H1 (cell line): ENCODE data around the gene RBMS2. TPM values are rescaled to one million over a fixed set of nuclear protein-coding genes. Genes with fewer than 3 reads are reported as not detected.

Experiments
- CTCF ChIA-PET: fragments of 300-600 bp; sonication (Branson Sonifier 250); formaldehyde crosslinking; loops from one replicate; lab custom pipeline; 2021; ENCODE audit not compliant: partially characterized antibody; lab: Charles Lee
- POLR2A ChIA-PET: fragments of 300-600 bp; sonication (Branson Sonifier 250); formaldehyde crosslinking; loops from one replicate; lab custom pipeline; 2021; ENCODE audit warnings: inconsistent platforms; ENCODE audit not compliant: partially characterized antibody; lab: Charles Lee
- DNase-seq, 2 experiments: peaks; one replicate each; pipeline versions ENCODE4 v3.0.0 to v3.0.0-alpha.2; 2010 to 2022; ENCODE audit warnings: low spot score in 2 of 2, low read depth in 1 of 2, mixed read lengths in 1 of 2
- FAIRE-seq: peaks from 2 replicates; lab custom pipeline; 2011; peaks lifted over from hg19 to GRCh38; lab: Jason Lieb, UNC
- H2AFZ ChIP-seq: 2 replicates; pipeline ENCODE4 v1.8.1; 2012; ENCODE audit warnings: low read length, inconsistent platforms
- H2AK5ac ChIP-seq: 2 replicates; pipeline ENCODE4 v1.6.1; 2013; ENCODE audit warnings: low read depth, low read length
- H2BK120ac ChIP-seq: replicated peaks from 2 replicates; pipeline ENCODE3; 2013; ENCODE audit warnings: low read depth, low read length, inconsistent platforms
- H2BK12ac ChIP-seq: 2 replicates; pipeline ENCODE4 v1.6.1; 2013; ENCODE audit warnings: low read depth, low read length
- H2BK15ac ChIP-seq: 2 replicates; pipeline ENCODE4 v1.6.1; 2013; ENCODE audit warnings: low read length
- H2BK20ac ChIP-seq: 2 replicates; pipeline ENCODE4 v1.6.1; 2013; ENCODE audit warnings: low read length
- H2BK5ac ChIP-seq: 2 replicates; pipeline ENCODE4 v1.6.1; 2013; ENCODE audit warnings: low read depth, low read length
- H3K14ac ChIP-seq: 2 replicates; pipeline ENCODE4 v1.6.1; 2013; ENCODE audit warnings: inconsistent platforms; ENCODE audit not compliant: insufficient read length
- H3K18ac ChIP-seq: 2 replicates; pipeline ENCODE4 v1.6.1; 2013; ENCODE audit warnings: low read length; ENCODE audit errors: extremely low read depth
- H3K23ac ChIP-seq: 2 replicates; pipeline ENCODE4 v1.6.1; 2013; ENCODE audit warnings: inconsistent platforms; ENCODE audit not compliant: insufficient read length
- H3K23me2 ChIP-seq: 2 replicates; pipeline ENCODE4 v1.6.1; 2013; ENCODE audit warnings: low read depth, low read length
- H3K27ac ChIP-seq: 2 replicates; pipeline ENCODE4 v1.6.1; 2011; ENCODE audit warnings: low read depth, low read length, inconsistent platforms
- H3K27me3 ChIP-seq, 4 experiments: replicated peaks in 1 of 4; 1 replicate in 1 of 4; 2 replicates in 3 of 4; pipeline versions ENCODE4 v1.6.1 to v1.8.1; 2011 to 2013; ENCODE audit warnings: low read length in 3 of 4, mild to moderate bottlenecking in 3 of 4, inconsistent platforms in 2 of 4, mixed read lengths in 2 of 4, moderate library complexity in 1 of 4; ENCODE audit not compliant: control insufficient read depth in 3 of 4, insufficient read depth in 3 of 4; ENCODE audit errors: extremely low read depth in 1 of 4
- H3K36me3 ChIP-seq, 4 experiments: 2 replicates each; pipeline versions ENCODE4 v1.6.1 to v1.8.1; 2011 to 2013; ENCODE audit warnings: mild to moderate bottlenecking in 4 of 4, low read length in 3 of 4, moderate library complexity in 2 of 4, control low read depth in 1 of 4, inconsistent platforms in 1 of 4; ENCODE audit not compliant: insufficient read depth in 4 of 4, control insufficient read depth in 2 of 4
- H3K4ac ChIP-seq: replicated peaks from 2 replicates; pipeline ENCODE3; 2013; ENCODE audit warnings: low read length, low read depth, mixed read lengths, inconsistent platforms; ENCODE audit not compliant: insufficient read length
- H3K4me1 ChIP-seq, 4 experiments: replicated peaks in 1 of 4; 1 replicate in 1 of 4; 2 replicates in 3 of 4; pipeline versions ENCODE4 v1.6.1 to v1.8.1; 2011 to 2013; ENCODE audit warnings: low read length in 3 of 4, inconsistent platforms in 2 of 4, mixed read lengths in 1 of 4; ENCODE audit not compliant: insufficient read depth in 4 of 4, control insufficient read depth in 3 of 4
- H3K4me2 ChIP-seq, 2 experiments: 2 replicates each; pipeline versions ENCODE4 v1.6.1 to v1.8.1; 2011 to 2013; ENCODE audit warnings: low read depth in 2 of 2, low read length in 2 of 2, control low read depth in 1 of 2, inconsistent platforms in 1 of 2, mild to moderate bottlenecking in 1 of 2; ENCODE audit not compliant: insufficient read depth in 1 of 2
- H3K4me3 ChIP-seq, 4 experiments: fragments of 200-600, 300-600 bp in 1 of 4; sonication (generic), shearing (Covaris generic), sonication (Bioruptor Twin) in 1 of 4; 2 replicates each; pipeline versions ENCODE4 v1.5.1 to v1.8.1; 2011 to 2016; ENCODE audit warnings: low read length in 4 of 4, low read depth in 3 of 4, control low read depth in 2 of 4, inconsistent platforms in 2 of 4, mild to moderate bottlenecking in 2 of 4, mixed read lengths in 1 of 4, moderate library complexity in 1 of 4; ENCODE audit not compliant: insufficient read depth in 2 of 4; ENCODE audit errors: extremely low read depth in 1 of 4
- H3K56ac ChIP-seq: replicated peaks from 2 replicates; pipeline ENCODE3; 2013; ENCODE audit warnings: low read depth, mild to moderate bottlenecking, mixed read lengths, low read length, inconsistent platforms; ENCODE audit not compliant: insufficient read length
- H3K79me1 ChIP-seq: 2 replicates; pipeline ENCODE4 v1.6.1; 2013; ENCODE audit warnings: low read depth, low read length, control low read depth
- H3K79me2 ChIP-seq, 2 experiments: 2 replicates each; pipeline versions ENCODE4 v1.6.1 to v1.8.1; 2012 to 2013; ENCODE audit warnings: low read length in 2 of 2, mild to moderate bottlenecking in 2 of 2, inconsistent platforms in 1 of 2; ENCODE audit not compliant: insufficient read depth in 2 of 2, control insufficient read depth in 1 of 2
- H3K9ac ChIP-seq, 4 experiments: replicated peaks in 1 of 4; 1 replicate in 1 of 4; 2 replicates in 3 of 4; pipeline versions ENCODE4 v1.6.1 to v1.8.1; 2011 to 2013; ENCODE audit warnings: low read depth in 3 of 4, low read length in 3 of 4, control low read depth in 2 of 4, mild to moderate bottlenecking in 2 of 4, moderate library complexity in 2 of 4, inconsistent platforms in 1 of 4; ENCODE audit errors: extremely low read depth in 1 of 4
- H3K9me3 ChIP-seq, 2 experiments: 2 replicates each; pipeline versions ENCODE4 v1.6.1 to v1.8.1; 2012 to 2013; ENCODE audit warnings: mild to moderate bottlenecking in 2 of 2, moderate library complexity in 2 of 2, control low read depth in 1 of 2, inconsistent platforms in 1 of 2, low read depth in 1 of 2, low read length in 1 of 2, mixed read lengths in 1 of 2; ENCODE audit not compliant: insufficient read depth in 2 of 2
- H4K20me1 ChIP-seq, 2 experiments: replicated peaks in 1 of 2; 2 replicates each; pipeline versions ENCODE3 to v1.8.1; 2011 to 2013; ENCODE audit warnings: inconsistent platforms in 2 of 2, low read length in 2 of 2, mild to moderate bottlenecking in 1 of 2; ENCODE audit not compliant: insufficient read depth in 2 of 2, control insufficient read depth in 1 of 2
- H4K5ac ChIP-seq: 2 replicates; pipeline ENCODE4 v1.6.1; 2013; ENCODE audit warnings: low read length, low read depth, mixed read lengths, inconsistent platforms; ENCODE audit not compliant: insufficient read length
- H4K8ac ChIP-seq: 2 replicates; pipeline ENCODE4 v1.8.0; 2013; ENCODE audit warnings: mild to moderate bottlenecking, moderate library complexity, low read length, inconsistent platforms; ENCODE audit not compliant: insufficient read depth; ENCODE audit errors: extremely low read depth
- H4K91ac ChIP-seq: replicated peaks from 2 replicates; pipeline ENCODE3; 2013; ENCODE audit warnings: low read length, mixed read lengths, inconsistent platforms; ENCODE audit not compliant: insufficient read length
- CEBPB ChIP-seq: IDR thresholded peaks from 2 replicates; pipeline ENCODE4 v1.6.1; 2012; ENCODE audit warnings: low read depth, low read length
- CTCF ChIP-seq, 3 experiments: IDR thresholded peaks; 1 replicate in 2 of 3; 2 replicates in 1 of 3; pipeline versions ENCODE4 v1.5.1 to v1.6.1; 2011; ENCODE audit warnings: low read length in 3 of 3, mild to moderate bottlenecking in 3 of 3, inconsistent platforms in 2 of 3, low read depth in 1 of 3, moderate library complexity in 1 of 3; ENCODE audit not compliant: insufficient read depth in 1 of 3; ENCODE audit errors: control extremely low read depth in 1 of 3
- JUND ChIP-seq: IDR thresholded peaks from 2 replicates; pipeline ENCODE4 v1.6.1; 2011; ENCODE audit warnings: mild to moderate bottlenecking, improper control_type of control experiment, low read length
- NRF1 ChIP-seq: IDR thresholded peaks from 2 replicates; pipeline ENCODE4 v1.6.1; 2011; ENCODE audit warnings: mild to moderate bottlenecking, low read depth, low read length, improper control_type of control experiment
- SIN3A ChIP-seq, 2 experiments: IDR thresholded peaks in 1 of 2; conservative IDR thresholded peaks in 1 of 2; 2 replicates each; pipeline ENCODE4 v1.6.1; 2011 to 2012; ENCODE audit warnings: low read length in 2 of 2, improper control_type of control experiment in 1 of 2, low read depth in 1 of 2, mild to moderate bottlenecking in 1 of 2
- SP2 ChIP-seq: IDR thresholded peaks from 2 replicates; pipeline ENCODE4 v1.6.1; 2012; ENCODE audit warnings: mild to moderate bottlenecking, low read length, inconsistent platforms
- SP4 ChIP-seq: IDR thresholded peaks from 2 replicates; pipeline ENCODE4 v1.6.1; 2012; ENCODE audit warnings: low read length, inconsistent platforms
- USF2 ChIP-seq: IDR thresholded peaks from 2 replicates; pipeline ENCODE4 v1.6.1; 2011; ENCODE audit warnings: low read length, improper control_type of control experiment
- ZNF274 ChIP-seq: IDR thresholded peaks from 2 replicates; pipeline ENCODE4 v1.7.0; 2012; ENCODE audit warnings: low read length, borderline replicate concordance; ENCODE audit errors: extremely low read depth
- WGBS, 2 experiments: shearing (Covaris generic) in 1 of 2; methylation state at CpG; one replicate each; pipeline versions ENCODE4 v1.1.6 to v1.1.7; 2013 to 2015; ENCODE audit warnings: low lambda C conversion rate in 2 of 2, mixed read lengths in 2 of 2, inconsistent platforms in 1 of 2, low coverage in 1 of 2, missing lambda C conversion rate in 1 of 2; ENCODE audit not compliant: insufficient replicate concordance in 2 of 2, insufficient coverage in 1 of 2, insufficient read length in 1 of 2; ENCODE audit errors: extremely low coverage in 1 of 2, missing lambda C conversion rate in 1 of 2; 5-methylcytosine and 5-hydroxymethylcytosine counted together
- polyA plus RNA-seq, 7 experiments: library from polyadenylated mRNA; depleted of rRNA in 3 of 7; stranded (reverse) in 5 of 7; unstranded in 2 of 7; fragments of >200 nt in 5 of 7; fragments of 200-250 nt in 2 of 7; gene quantifications; 1 replicate in 5 of 7; 2 replicates in 1 of 7; 4 replicates in 1 of 7; pipeline versions ENCODE4 v1.2.1 to v1.2.3, GENCODE V29; 2011 to 2013; ENCODE audit warnings: missing spikeins in 2 of 7, mixed read lengths in 2 of 7
- total RNA-seq: library from RNA; stranded (reverse); fragmentation: NEBNext Ultra II Directional; extraction: Animal tissue kit (Norgen Biotek cat#: 25700); gene quantifications from 2 replicates; pipeline ENCODE4 v1.2.1, GENCODE V29; 2021

Gene RBMS2
- total and polyA plus RNA-seq, 2 of the 8 experiments (the other 6 are each of a cell fraction or from before 2014, with no cell fraction given): 9.6 to 31.3 TPM

GRCh38 chr12:56574210-56574609 lies 52.6 kb downstream of the RBMS2 start:
- Histone ChIP-seq H3K36me3 (peaks cover 0 to 2% (median 0%) of the 10 kb centered on the region in 4 experiments; a peak in 1 of 8 replicates), H4K5ac (no peak overlapping the region), H4K8ac (no peak overlapping the region), H2AFZ (no peak overlapping the region), H3K4me1 (no peaks in the 10 kb centered on the region), H3K14ac (no peak overlapping the region), H3K79me1 (no peaks in the 10 kb centered on the region), H3K4me2 (no peak overlapping the region), H3K27ac (no peak overlapping the region), H3K79me2 (no peaks in the 10 kb centered on the region), H3K56ac (no peak overlapping the region), H4K20me1 (no peaks in the 10 kb centered on the region), H2BK20ac (no peak overlapping the region), H2BK5ac (no peak overlapping the region), H2BK12ac (no peak overlapping the region), H3K27me3 (no peaks in the 10 kb centered on the region), H3K9me3 (no peaks in the 10 kb centered on the region), H3K4me3 (no peak overlapping the region), H2AK5ac (no peak overlapping the region), H3K9ac (no peak overlapping the region), H3K23me2 (no peaks in the 10 kb centered on the region), H3K23ac (no peak overlapping the region), H2BK120ac (no peak overlapping the region), H2BK15ac (no peak overlapping the region), H3K18ac (no peak overlapping the region), H4K91ac (no peak overlapping the region), H3K4ac (no peak overlapping the region)
- POLR2A ChIA-PET: no interaction called here
- TF ChIP-seq ZNF274 (no peak), CEBPB (no peak), USF2 (no peak), CTCF (IDR thresholded peaks at IDR 0.05; ENCODE audit: control extremely low read depth in 1 of 3, insufficient read depth in 1 of 3, low read depth in 1 of 3, low read length in 3 of 3) (no peak), SIN3A (conservative IDR thresholded peaks at IDR 0.05 in 1 of 2, IDR thresholded peaks at IDR 0.05 in 1 of 2; ENCODE audit: low read depth in 1 of 2, low read length in 2 of 2) (no peak), NRF1 (no peak), JUND (no peak), SP2 (no peak), SP4 (no peak)
- FAIRE-seq: no peak
- 92% methylated on average over 2 of the region's 2 CpGs; no CpG with 5 or more reads in 1 of the 2 experiments for WGBS, 2 experiments
- DNase-seq: no peak
- CTCF ChIA-PET: interaction anchor here (0.6 to 13.2 kb wide), 14 partner anchors 11 to 1050 kb away, joined by 3 to 220 read pairs (median 4); no protein-coding TSS in a partner anchor
